ENCODE results near the gene HCN1. TPM values are rescaled to one million over a fixed set of nuclear protein-coding genes. Genes with fewer than 3 reads are reported as not detected.
"Not testable (repeated sequence)": the region's sequence is repeated elsewhere in the genome, so short reads cannot be mapped to it uniquely, and the experiment has no call there.

The HCN1 gene
- total RNA-seq, 1 experiment from 2014 or later = 0.73 TPM

GRCh38 chr5:45672271-45672670 lies 23.9 kb downstream of the HCN1 start:
- H3K4me3 ChIP-seq (ENCODE audit: insufficient read depth, low read depth, low read length) = no peak overlapping the region
- H3K36me3 ChIP-seq (replicated peaks; ENCODE audit: control insufficient read depth, insufficient read depth, low read length) = no peaks in the 10 kb centered on the region
- DNase-seq = no peak
- H3K27me3 ChIP-seq (ENCODE audit: control insufficient read depth, insufficient read depth, low read length) = no peaks in the 10 kb centered on the region

GRCh38 chr5:45648744-45649143 lies 47.4 kb downstream of the HCN1 start:
- no peak overlapping the region for H3K4me3 ChIP-seq (ENCODE audit: insufficient read depth, low read depth, low read length)
- no peak for DNase-seq
- H3K36me3 ChIP-seq (replicated peaks; ENCODE audit: control insufficient read depth, insufficient read depth, low read length) = no peaks in the 10 kb centered on the region
- H3K27me3 ChIP-seq (ENCODE audit: control insufficient read depth, insufficient read depth, low read length) = no peaks in the 10 kb centered on the region

- no peaks in the 10 kb centered on the region for H3K27me3 ChIP-seq (ENCODE audit: control insufficient read depth, insufficient read depth, low read length)
- no peak for DNase-seq
- H3K36me3 ChIP-seq (replicated peaks; ENCODE audit: control insufficient read depth, insufficient read depth, low read length) = no peaks in the 10 kb centered on the region
- no peak overlapping the region for H3K4me3 ChIP-seq (ENCODE audit: insufficient read depth, low read depth, low read length)
Measured at GRCh38 chr5:45643056-45643455, 53.1 kb downstream of the HCN1 start.

GRCh38 chr5:45642370-45642769 lies 53.8 kb downstream of the HCN1 start:
- DNase-seq = no peak
- Histone ChIP-seq H3K27me3 (ENCODE audit: control insufficient read depth, insufficient read depth, low read length) (no peaks in the 10 kb centered on the region), H3K36me3 (replicated peaks; ENCODE audit: control insufficient read depth, insufficient read depth, low read length) (no peaks in the 10 kb centered on the region), H3K4me3 (ENCODE audit: insufficient read depth, low read depth, low read length) (no peak overlapping the region)

GRCh38 chr5:45639040-45639439 lies 57.1 kb downstream of the HCN1 start:
- Histone ChIP-seq H3K36me3 (replicated peaks; ENCODE audit: control insufficient read depth, insufficient read depth, low read length) (no peaks in the 10 kb centered on the region), H3K4me3 (ENCODE audit: insufficient read depth, low read depth, low read length) (no peak overlapping the region)
- DNase-seq = no peak

GRCh38 chr5:45627076-45627656 lies 69.0 kb downstream of the HCN1 start:
- Histone ChIP-seq H3K27me3 (ENCODE audit: control insufficient read depth, insufficient read depth, low read length) (no peaks in the 10 kb centered on the region), H3K36me3 (replicated peaks; ENCODE audit: control insufficient read depth, insufficient read depth, low read length) (no peaks in the 10 kb centered on the region), H3K4me3 (ENCODE audit: insufficient read depth, low read depth, low read length) (no peak overlapping the region)
- no peak for DNase-seq

More at GRCh38 chr5:45639040-45639439, 57.1 kb downstream of the HCN1 start:
- no peaks in the 10 kb centered on the region for H3K27me3 ChIP-seq (ENCODE audit: control insufficient read depth, insufficient read depth, low read length)

GRCh38 chr5:45623832-45624231 lies 72.3 kb downstream of the HCN1 start:
- Histone ChIP-seq H3K27me3 (ENCODE audit: control insufficient read depth, insufficient read depth, low read length) (no peaks in the 10 kb centered on the region), H3K4me3 (ENCODE audit: insufficient read depth, low read depth, low read length) (no peak overlapping the region), H3K36me3 (replicated peaks; ENCODE audit: control insufficient read depth, insufficient read depth, low read length) (no peaks in the 10 kb centered on the region)
- no peak for DNase-seq

GRCh38 chr5:45622365-45622764 lies 73.8 kb downstream of the HCN1 start:
- Histone ChIP-seq H3K36me3 (replicated peaks; ENCODE audit: control insufficient read depth, insufficient read depth, low read length) (no peaks in the 10 kb centered on the region), H3K4me3 (ENCODE audit: insufficient read depth, low read depth, low read length) (no peak overlapping the region), H3K27me3 (ENCODE audit: control insufficient read depth, insufficient read depth, low read length) (no peaks in the 10 kb centered on the region)
- no peak for DNase-seq

- no peak for DNase-seq
- Histone ChIP-seq H3K27me3 (ENCODE audit: control insufficient read depth, insufficient read depth, low read length) (no peaks in the 10 kb centered on the region), H3K4me3 (ENCODE audit: insufficient read depth, low read depth, low read length) (no peak overlapping the region), H3K36me3 (replicated peaks; ENCODE audit: control insufficient read depth, insufficient read depth, low read length) (no peaks in the 10 kb centered on the region)
Measured at GRCh38 chr5:45617859-45618416, 78.2 kb downstream of the HCN1 start.

- no peak overlapping the region for H3K4me3 ChIP-seq (ENCODE audit: insufficient read depth, low read depth, low read length)
- H3K36me3 ChIP-seq (replicated peaks; ENCODE audit: control insufficient read depth, insufficient read depth, low read length) = no peaks in the 10 kb centered on the region
- no peak for DNase-seq
- H3K27me3 ChIP-seq (ENCODE audit: control insufficient read depth, insufficient read depth, low read length) = no peaks in the 10 kb centered on the region
Measured at GRCh38 chr5:45609661-45610060, 86.5 kb downstream of the HCN1 start.

GRCh38 chr5:45604092-45604491 lies 92.1 kb downstream of the HCN1 start:
- Histone ChIP-seq H3K36me3 (replicated peaks; ENCODE audit: control insufficient read depth, insufficient read depth, low read length) (no peaks in the 10 kb centered on the region), H3K27me3 (ENCODE audit: control insufficient read depth, insufficient read depth, low read length) (no peaks in the 10 kb centered on the region), H3K4me3 (ENCODE audit: insufficient read depth, low read depth, low read length) (no peak overlapping the region)
- no peak for DNase-seq

- no peaks in the 10 kb centered on the region for H3K36me3 ChIP-seq (replicated peaks; ENCODE audit: control insufficient read depth, insufficient read depth, low read length)
- no peak overlapping the region for H3K4me3 ChIP-seq (ENCODE audit: insufficient read depth, low read depth, low read length)
- no peaks in the 10 kb centered on the region for H3K27me3 ChIP-seq (ENCODE audit: control insufficient read depth, insufficient read depth, low read length)
- no peak for DNase-seq
Measured at GRCh38 chr5:45601424-45601823, 94.8 kb downstream of the HCN1 start.

GRCh38 chr5:45596320-45596719 lies 99.9 kb downstream of the HCN1 start:
- H3K27me3 ChIP-seq (ENCODE audit: control insufficient read depth, insufficient read depth, low read length) = no peaks in the 10 kb centered on the region
- no peak overlapping the region for H3K4me3 ChIP-seq (ENCODE audit: insufficient read depth, low read depth, low read length)
- H3K36me3 ChIP-seq (replicated peaks; ENCODE audit: control insufficient read depth, insufficient read depth, low read length) = no peaks in the 10 kb centered on the region
- DNase-seq = no peak

GRCh38 chr5:45586001-45586400 lies 110.2 kb downstream of the HCN1 start:
- H3K27me3 ChIP-seq (ENCODE audit: control insufficient read depth, insufficient read depth, low read length) = not testable (repeated sequence)

GRCh38 chr5:45578270-45578669 lies 117.9 kb downstream of the HCN1 start:
- Histone ChIP-seq H3K27me3 (ENCODE audit: control insufficient read depth, insufficient read depth, low read length) (no peaks in the 10 kb centered on the region), H3K36me3 (replicated peaks; ENCODE audit: control insufficient read depth, insufficient read depth, low read length) (no peaks in the 10 kb centered on the region), H3K4me3 (ENCODE audit: insufficient read depth, low read depth, low read length) (no peak overlapping the region)
- DNase-seq = no peak

More at GRCh38 chr5:45586001-45586400, 110.2 kb downstream of the HCN1 start:
- not testable (repeated sequence) for DNase-seq; H3K36me3 ChIP-seq (replicated peaks; ENCODE audit: control insufficient read depth, insufficient read depth, low read length); H3K4me3 ChIP-seq (ENCODE audit: insufficient read depth, low read depth, low read length)

GRCh38 chr5:45568813-45569212 lies 127.4 kb downstream of the HCN1 start:
- Histone ChIP-seq H3K4me3 (ENCODE audit: insufficient read depth, low read depth, low read length) (no peak overlapping the region), H3K27me3 (ENCODE audit: control insufficient read depth, insufficient read depth, low read length) (no peaks in the 10 kb centered on the region), H3K36me3 (replicated peaks; ENCODE audit: control insufficient read depth, insufficient read depth, low read length) (no peaks in the 10 kb centered on the region)
- DNase-seq = no peak
